Mesendoderm (in vitro differentiated cells): ENCODE results near the gene WNT1. TPM values are rescaled to one million over a fixed set of nuclear protein-coding genes. Genes with fewer than 3 reads are reported as not detected.

Experiments used
- small RNA-seq: library from polyadenylated mRNA; stranded (forward); fragments of <200 nt; extraction: miRNeasy Mini kit (QIAGEN cat#:217004); gene quantifications from one replicate; pipeline ENCODE3, GENCODE V24; 2013; ENCODE audit not compliant: insufficient read depth

The WNT1 gene

Small RNA genes lying within 50 kb of the gene (small RNA-seq; reads per million reads assigned to genes)
- not detected for gene RNU6-940P
